ENCODE measurements around the gene WBP1L. TPM values are rescaled to one million over a fixed set of nuclear protein-coding genes. Genes with fewer than 3 reads are reported as not detected.
"Not testable (repeated sequence)": the region's sequence is repeated elsewhere in the genome, so short reads cannot be mapped to it uniquely, and the experiment has no call there.

The WBP1L gene
- polyA plus RNA-seq (2011; rRNA removed): 27.6 and 28.1 TPM in 2 replicates
- 45.1 and 54.2 TPM in 2 replicates for polyA minus RNA-seq (2011; rRNA and poly(A)+ RNA removed)

GRCh38 chr10:102743588-102744373 is at the start of gene WBP1L:
Gene WBP1L (plus strand): TSS chr10:102743948. CDS start chr10:102744054, 106 bp downstream.
- no peaks in the 10 kb centered on the region for H3K9me3 ChIP-seq (ENCODE audit: control insufficient read depth, insufficient read depth, low read length)
- H3K4me3 ChIP-seq (ENCODE audit: low read depth, low read length): peak within 1 kb of the TSS; percentile 97
- no peak within 1 kb of the TSS for H3K27ac ChIP-seq (ENCODE audit: low read depth, low read length)
- ChIA-PET CTCF (interaction anchor here (0.9 to 2.3 kb wide), 2 partner anchors 9 to 158 kb away, joined by 3 to 9 read pairs; no protein-coding TSS in a partner anchor), POLR2A (interaction anchor here (0.7 to 1.4 kb wide), 8 partner anchors 9 to 80 kb away, joined by 3 to 7 read pairs (median 4); partner anchors contain the start of genes ARL3 and SFXN2)
- TF ChIP-seq CTCF (IDR thresholded peaks at IDR 0.05; ENCODE audit: low read depth, low read length): no peak
- DNase-seq (ENCODE audit: low read depth, low spot score): peak; percentile 99
- no peaks in the 10 kb centered on the region for H3K27me3 ChIP-seq (ENCODE audit: control insufficient read depth, insufficient read depth, low read length)

GRCh38 chr10:102695401-102695800 is 48.3 kb upstream of the WBP1L start:
- DNase-seq (ENCODE audit: low read depth, low spot score); POLR2A ChIA-PET; H3K9me3 ChIP-seq (ENCODE audit: control insufficient read depth, insufficient read depth, low read length); H3K27ac ChIP-seq (ENCODE audit: low read depth, low read length); H3K27me3 ChIP-seq (ENCODE audit: control insufficient read depth, insufficient read depth, low read length); CTCF ChIA-PET; H3K4me3 ChIP-seq (ENCODE audit: low read depth, low read length): not testable (repeated sequence)

GRCh38 chr10:102696736-102697135 is 47.0 kb upstream of the WBP1L start:
- no peak for DNase-seq (ENCODE audit: low read depth, low spot score)
- H3K4me3 ChIP-seq (ENCODE audit: low read depth, low read length): no peak overlapping the region
- no peaks in the 10 kb centered on the region for H3K9me3 ChIP-seq (ENCODE audit: control insufficient read depth, insufficient read depth, low read length)
- H3K27ac ChIP-seq (ENCODE audit: low read depth, low read length): no peak overlapping the region
- no peaks in the 10 kb centered on the region for H3K27me3 ChIP-seq (ENCODE audit: control insufficient read depth, insufficient read depth, low read length)
- no peak for TF ChIP-seq CTCF (IDR thresholded peaks at IDR 0.05; ENCODE audit: low read depth, low read length)
- ChIA-PET POLR2A (interaction anchor here (0.9 kb wide), 1 partner anchor 17 kb away, joined by 5 read pairs; the partner anchor contains the start of gene ARL3), CTCF (interaction anchor here (0.6 to 0.7 kb wide), 2 partner anchors 24 to 133 kb away, joined by 3 to 6 read pairs; no protein-coding TSS in a partner anchor)

- ChIA-PET POLR2A (no interaction called here), CTCF (interaction anchor here (3.4 kb wide), 1 partner anchor 20 kb away, joined by 14 read pairs; no protein-coding TSS in a partner anchor)
- Histone ChIP-seq H3K9me3 (ENCODE audit: control insufficient read depth, insufficient read depth, low read length) (no peaks in the 10 kb centered on the region), H3K4me3 (ENCODE audit: low read depth, low read length) (no peak overlapping the region), H3K27ac (ENCODE audit: low read depth, low read length) (no peak overlapping the region), H3K27me3 (ENCODE audit: control insufficient read depth, insufficient read depth, low read length) (no peaks in the 10 kb centered on the region)
- no peak for TF ChIP-seq CTCF (IDR thresholded peaks at IDR 0.05; ENCODE audit: low read depth, low read length)
- no peak for DNase-seq (ENCODE audit: low read depth, low spot score)
Measured at GRCh38 chr10:102698894-102699293, 44.9 kb upstream of the WBP1L start.

GRCh38 chr10:102701272-102701671 is 42.5 kb upstream of the WBP1L start:
- Histone ChIP-seq H3K27ac (ENCODE audit: low read depth, low read length) (no peak overlapping the region), H3K27me3 (ENCODE audit: control insufficient read depth, insufficient read depth, low read length) (no peaks in the 10 kb centered on the region), H3K4me3 (ENCODE audit: low read depth, low read length) (no peak overlapping the region), H3K9me3 (ENCODE audit: control insufficient read depth, insufficient read depth, low read length) (no peaks in the 10 kb centered on the region)
- TF ChIP-seq CTCF (IDR thresholded peaks at IDR 0.05; ENCODE audit: low read depth, low read length): no peak
- ChIA-PET CTCF (interaction anchor here (1.2 to 3.4 kb wide), 3 partner anchors 9 to 52 kb away, joined by 3 to 14 read pairs (median 8); no protein-coding TSS in a partner anchor), POLR2A (interaction anchor here (1.0 kb wide), 2 partner anchors 9 to 26 kb away, joined by 3 read pairs; no protein-coding TSS in a partner anchor)
- DNase-seq (ENCODE audit: low read depth, low spot score): no peak
